ENCODE measurements around the gene MAP3K9.

Gene MAP3K9

GRCh38 chr14:70845601-70846000 is 36.3 kb upstream of the MAP3K9 start:
- Histone ChIP-seq H2AFZ (ENCODE audit: low read depth, low read length, severe bottlenecking) (no peak overlapping the region), H3K9ac (ENCODE audit: low read length) (no peak overlapping the region), H3K27me3 (ENCODE audit: low read length) (no peaks in the 10 kb centered on the region), H3K9me3 (ENCODE audit: insufficient read depth, low read length) (no peaks in the 10 kb centered on the region), H4K20me1 (ENCODE audit: low read depth, low read length) (no peaks in the 10 kb centered on the region), H3K27ac (ENCODE audit: low read depth, low read length) (no peak overlapping the region), H3K4me3 (ENCODE audit: insufficient read depth, low read length, poor library complexity, severe bottlenecking) (no peak overlapping the region), H3F3A (ENCODE audit: insufficient read depth) (no peaks in the 10 kb centered on the region), H3K4me2 (ENCODE audit: low read depth, low read length, poor library complexity, severe bottlenecking) (no peak overlapping the region), H3K9me2 (replicated peaks; ENCODE audit: insufficient read depth, low read length) (no peaks in the 10 kb centered on the region), H3K79me2 (ENCODE audit: insufficient read depth, low read length) (no peaks in the 10 kb centered on the region), H3K36me3 (ENCODE audit: low read length) (no peaks in the 10 kb centered on the region)
- no peak for TF ChIP-seq EZH2phosphoT487 (conservative IDR thresholded peaks at IDR 0.05; ENCODE audit: low read length)
- no peak for TF ChIP-seq CTCF (IDR thresholded peaks at IDR 0.05; ENCODE audit: insufficient read depth, low read length, poor library complexity, severe bottlenecking)

GRCh38 chr14:70842851-70843462 is 33.6 kb upstream of the MAP3K9 start:
- no peaks in the 10 kb centered on the region for H3K9me3 ChIP-seq (ENCODE audit: insufficient read depth, low read length)
- TF ChIP-seq EZH2phosphoT487 (conservative IDR thresholded peaks at IDR 0.05; ENCODE audit: low read length) (no peak), CTCF (IDR thresholded peaks at IDR 0.05; ENCODE audit: insufficient read depth, low read length, poor library complexity, severe bottlenecking) (no peak)

GRCh38 chr14:70838076-70838475 is 28.8 kb upstream of the MAP3K9 start:
- H3K36me3 ChIP-seq (ENCODE audit: low read length), result no peaks in the 10 kb centered on the region
- H3K27me3 ChIP-seq (ENCODE audit: low read length), result no peaks in the 10 kb centered on the region
- H4K20me1 ChIP-seq (ENCODE audit: low read depth, low read length), result no peaks in the 10 kb centered on the region
- no peak overlapping the region for H3K9ac ChIP-seq (ENCODE audit: low read length)
- no peak overlapping the region for H3K27ac ChIP-seq (ENCODE audit: low read depth, low read length)
- H3K9me2 ChIP-seq (replicated peaks; ENCODE audit: insufficient read depth, low read length), result no peaks in the 10 kb centered on the region
- no peak overlapping the region for H3K4me3 ChIP-seq (ENCODE audit: insufficient read depth, low read length, poor library complexity, severe bottlenecking)
- no peaks in the 10 kb centered on the region for H3K79me2 ChIP-seq (ENCODE audit: insufficient read depth, low read length)
- TF ChIP-seq EZH2phosphoT487 (conservative IDR thresholded peaks at IDR 0.05; ENCODE audit: low read length), result no peak
- TF ChIP-seq CTCF (IDR thresholded peaks at IDR 0.05; ENCODE audit: insufficient read depth, low read length, poor library complexity, severe bottlenecking), result no peak
- H3K9me3 ChIP-seq (ENCODE audit: insufficient read depth, low read length), result no peaks in the 10 kb centered on the region
- H2AFZ ChIP-seq (ENCODE audit: low read depth, low read length, severe bottlenecking), result no peak overlapping the region
- no peaks in the 10 kb centered on the region for H3F3A ChIP-seq (ENCODE audit: insufficient read depth)
- H3K4me2 ChIP-seq (ENCODE audit: low read depth, low read length, poor library complexity, severe bottlenecking), result no peak overlapping the region

More at GRCh38 chr14:70842851-70843462, 33.6 kb upstream of the MAP3K9 start:
- no peak overlapping the region for H2AFZ ChIP-seq (ENCODE audit: low read depth, low read length, severe bottlenecking)
- H3K36me3 ChIP-seq (ENCODE audit: low read length), result no peaks in the 10 kb centered on the region
- no peaks in the 10 kb centered on the region for H3K9me2 ChIP-seq (replicated peaks; ENCODE audit: insufficient read depth, low read length)
- no peak overlapping the region for H3K27ac ChIP-seq (ENCODE audit: low read depth, low read length)
- no peaks in the 10 kb centered on the region for H4K20me1 ChIP-seq (ENCODE audit: low read depth, low read length)
- no peak overlapping the region for H3K4me2 ChIP-seq (ENCODE audit: low read depth, low read length, poor library complexity, severe bottlenecking)
- no peaks in the 10 kb centered on the region for H3K79me2 ChIP-seq (ENCODE audit: insufficient read depth, low read length)
- no peaks in the 10 kb centered on the region for H3F3A ChIP-seq (ENCODE audit: insufficient read depth)
- H3K9ac ChIP-seq (ENCODE audit: low read length), result no peak overlapping the region
- no peak overlapping the region for H3K4me3 ChIP-seq (ENCODE audit: insufficient read depth, low read length, poor library complexity, severe bottlenecking)
- H3K27me3 ChIP-seq (ENCODE audit: low read length), result no peaks in the 10 kb centered on the region
